NCI-H128 (cell line): ENCODE measurements around the gene PTX3.

ENCODE experiments used
- DNase-seq: peaks from one replicate; lab custom pipeline; 2025; ENCODE audit not compliant: unreplicated experiment; lab: John Stamatoyannopoulos, UW

PTX3 gene

DNA sequence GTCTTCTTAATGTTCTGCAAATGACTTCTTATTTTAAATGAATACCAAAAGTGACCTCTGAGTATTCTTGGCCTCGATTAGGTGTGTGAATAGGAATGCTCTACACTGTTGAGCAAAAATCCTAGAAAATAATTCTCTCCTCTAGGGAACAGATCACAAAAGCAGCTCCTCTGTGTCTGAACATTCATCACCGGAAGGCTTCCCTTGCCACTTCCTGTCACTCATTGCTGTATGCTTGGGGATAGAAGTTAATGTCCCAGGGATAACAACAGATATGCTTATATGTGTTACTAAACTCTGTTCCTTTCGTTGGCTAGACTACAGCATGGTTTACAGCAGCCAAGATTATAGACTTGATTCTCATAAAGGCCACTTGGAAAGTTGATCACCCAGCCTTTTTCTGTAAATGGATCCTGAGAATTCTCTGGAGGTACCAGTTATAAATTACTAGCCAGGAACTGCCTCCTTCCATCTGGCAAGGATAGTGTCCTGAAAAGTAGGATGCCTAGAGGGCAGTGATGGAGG lies 16.0 kb upstream of the PTX3 start:
- DNase-seq: no peak

DNA sequence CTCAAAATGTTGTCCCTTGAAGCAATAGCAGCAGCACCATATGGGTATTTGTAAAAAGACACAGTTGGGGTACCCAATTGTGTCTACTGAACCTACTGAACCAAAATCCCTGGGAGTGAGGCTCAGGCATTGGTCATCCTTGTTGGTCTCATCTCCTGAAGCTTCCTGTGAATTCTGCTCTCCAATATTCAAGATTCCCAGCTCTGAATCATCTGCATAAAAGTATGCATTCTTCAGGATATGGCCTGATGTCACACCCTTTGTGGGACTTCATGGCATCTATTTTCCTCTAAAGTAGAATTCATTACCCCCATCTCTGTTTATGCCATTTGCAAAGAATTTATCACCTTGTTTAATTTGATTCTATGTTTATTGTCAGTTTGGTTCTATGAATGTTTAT lies 13.3 kb upstream of the PTX3 start:
- no peak for DNase-seq

DNA sequence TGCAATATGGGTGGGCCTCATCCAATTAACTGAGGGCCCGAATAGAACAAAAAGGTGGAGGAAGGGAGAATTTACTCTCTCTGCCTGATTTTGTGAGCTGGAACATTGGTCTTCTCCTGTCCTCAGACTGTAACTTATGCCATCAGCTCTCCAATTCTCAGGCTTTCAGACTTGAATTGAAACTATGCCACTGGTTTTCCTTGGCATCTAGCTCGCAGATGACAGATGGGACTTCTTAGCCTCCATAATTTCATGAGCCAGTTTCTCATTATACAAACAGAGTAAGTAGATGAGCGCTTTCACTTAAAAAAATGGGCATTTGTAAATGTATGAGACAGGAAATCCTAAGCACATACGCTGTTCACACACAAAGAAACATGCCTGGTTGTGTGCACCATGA lies 8.7 kb upstream of the PTX3 start:
- DNase-seq: no peak

DNA sequence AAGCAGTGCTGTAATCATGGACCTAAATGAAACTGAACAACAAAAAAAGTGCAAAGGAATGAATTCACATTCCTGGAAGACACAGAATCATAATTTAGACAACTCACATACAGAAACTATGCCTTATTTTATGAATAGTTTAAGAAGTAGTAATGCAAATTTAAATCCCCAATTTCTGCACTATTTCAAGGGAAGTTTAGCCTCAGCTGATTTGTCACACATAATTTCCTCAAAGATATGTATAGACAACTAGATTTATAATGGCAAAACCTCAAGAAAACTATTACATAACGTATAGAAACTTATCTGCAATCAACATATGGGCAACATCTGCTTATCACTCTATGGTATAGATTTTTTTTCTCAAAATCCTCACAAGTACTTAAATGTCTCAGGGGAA lies 7.8 kb upstream of the PTX3 start:
- DNase-seq: no peak

DNA sequence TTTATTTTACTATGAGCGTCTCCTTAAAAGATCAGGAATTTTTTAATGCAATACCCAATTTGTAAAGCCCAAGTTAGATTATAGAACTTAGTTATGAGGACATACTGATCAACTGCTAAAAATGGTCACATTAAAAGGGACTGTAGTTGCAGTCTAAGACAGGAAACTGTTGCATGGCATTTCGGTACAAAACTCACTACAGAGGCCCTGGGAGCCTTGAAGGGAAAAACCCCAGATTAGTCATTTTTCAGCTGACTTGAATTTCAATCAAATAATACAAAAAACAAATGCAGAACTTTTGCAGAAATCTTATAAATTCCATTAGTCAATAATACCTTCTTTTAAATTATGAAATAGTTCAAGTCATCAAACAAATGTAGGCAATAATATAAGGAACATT lies 6.9 kb upstream of the PTX3 start:
- DNase-seq: no peak

DNA sequence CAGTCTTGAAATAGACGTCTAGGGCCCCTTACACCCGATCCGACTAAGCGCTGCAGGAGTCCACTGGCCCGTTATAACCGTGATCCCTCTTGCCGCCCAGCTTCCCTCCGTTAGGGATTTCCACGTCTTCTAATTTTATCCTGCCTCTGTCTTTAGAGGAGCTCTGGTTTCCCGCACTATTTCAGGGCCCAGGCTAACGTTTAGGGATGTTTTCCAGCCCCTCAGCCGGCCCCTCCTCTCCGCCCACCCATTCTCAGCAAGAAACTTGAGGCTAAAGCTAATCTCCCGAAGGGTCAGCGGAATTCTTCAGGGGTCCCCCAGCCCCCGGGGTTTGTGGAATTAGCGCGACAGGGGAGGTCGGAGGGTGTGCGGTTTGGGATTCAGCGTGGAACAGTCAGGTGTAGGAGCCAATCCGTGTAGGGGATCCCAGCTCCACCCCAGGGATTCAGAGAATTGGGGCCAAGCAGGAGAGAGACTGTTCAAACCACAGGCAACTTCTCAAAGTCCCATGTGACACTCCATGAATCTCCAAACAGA lies 1.6 kb downstream of the PTX3 start:
- DNase-seq: no peak

DNA sequence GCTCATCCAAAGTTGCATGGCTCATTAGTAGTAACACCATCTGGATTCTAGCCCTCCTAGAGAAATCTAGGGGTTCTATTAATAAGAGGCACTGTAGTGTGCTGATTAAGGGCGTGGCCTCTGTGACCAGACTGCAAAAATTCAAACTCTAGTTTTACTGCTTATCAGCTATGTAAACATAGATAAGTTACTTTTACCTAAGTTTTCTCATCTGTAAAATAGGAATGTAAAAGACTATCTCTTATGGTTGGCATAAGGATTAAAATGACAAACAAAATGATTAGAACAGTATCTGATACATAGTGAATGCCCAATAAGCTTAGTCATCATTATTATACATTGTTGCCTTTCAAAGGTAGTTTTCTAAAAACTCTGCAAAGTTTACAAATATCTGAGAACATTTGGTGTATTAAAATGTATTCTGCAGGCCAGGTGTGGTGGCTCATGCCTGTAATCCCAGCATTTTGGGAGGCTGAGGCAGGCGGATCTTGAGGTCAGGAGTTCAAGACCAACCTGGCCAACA lies 4.5 kb downstream of the PTX3 start:
- no peak for DNase-seq

DNA sequence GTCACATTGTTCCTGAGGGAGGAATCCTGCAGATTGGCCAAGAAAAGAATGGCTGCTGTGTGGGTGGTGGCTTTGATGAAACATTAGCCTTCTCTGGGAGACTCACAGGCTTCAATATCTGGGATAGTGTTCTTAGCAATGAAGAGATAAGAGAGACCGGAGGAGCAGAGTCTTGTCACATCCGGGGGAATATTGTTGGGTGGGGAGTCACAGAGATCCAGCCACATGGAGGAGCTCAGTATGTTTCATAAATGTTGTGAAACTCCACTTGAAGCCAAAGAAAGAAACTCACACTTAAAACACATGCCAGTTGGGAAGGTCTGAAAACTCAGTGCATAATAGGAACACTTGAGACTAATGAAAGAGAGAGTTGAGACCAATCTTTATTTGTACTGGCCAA lies 6.1 kb downstream of the PTX3 start:
- no peak for DNase-seq

DNA sequence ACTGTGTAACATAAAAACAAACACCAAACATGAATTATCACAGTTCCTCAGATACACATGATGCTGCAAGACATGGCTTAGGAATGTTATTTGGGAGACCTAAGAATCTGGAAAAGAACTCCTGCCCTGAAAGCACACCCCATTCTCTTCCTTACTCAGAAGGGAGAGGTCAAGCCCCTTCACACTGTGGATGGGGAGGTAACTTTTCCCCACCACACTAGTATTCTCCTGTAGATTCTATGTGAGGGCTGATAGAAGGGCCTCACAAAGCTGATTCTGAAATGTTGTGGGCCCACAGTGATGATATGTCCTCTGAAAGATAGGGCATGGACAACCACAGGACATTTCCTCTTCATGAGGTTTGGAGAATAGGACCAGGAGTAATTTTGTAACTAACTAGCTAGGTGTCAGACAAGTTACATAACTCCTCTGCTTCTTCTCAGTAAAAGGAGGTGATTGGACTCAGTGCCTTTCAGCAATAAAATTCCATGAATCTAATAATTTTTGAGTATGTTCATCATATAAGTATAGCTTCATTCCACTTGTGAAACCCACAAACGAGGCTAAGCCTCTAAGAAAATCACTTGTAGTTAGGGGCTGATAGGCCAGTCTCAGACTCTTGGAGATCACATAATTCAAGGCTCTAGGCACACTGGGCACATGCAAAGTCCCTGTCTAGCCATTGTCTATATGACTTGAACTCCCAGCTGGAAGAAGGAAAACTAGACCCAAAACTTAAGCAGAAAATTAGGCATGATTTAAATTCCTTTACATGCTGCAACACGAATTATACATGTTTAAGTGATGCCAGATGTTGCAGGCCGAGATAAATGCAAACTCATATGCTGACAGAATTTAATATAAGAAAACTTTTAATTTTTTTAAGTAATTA lies 7.5 kb downstream of the PTX3 start:
- DNase-seq: no peak

DNA sequence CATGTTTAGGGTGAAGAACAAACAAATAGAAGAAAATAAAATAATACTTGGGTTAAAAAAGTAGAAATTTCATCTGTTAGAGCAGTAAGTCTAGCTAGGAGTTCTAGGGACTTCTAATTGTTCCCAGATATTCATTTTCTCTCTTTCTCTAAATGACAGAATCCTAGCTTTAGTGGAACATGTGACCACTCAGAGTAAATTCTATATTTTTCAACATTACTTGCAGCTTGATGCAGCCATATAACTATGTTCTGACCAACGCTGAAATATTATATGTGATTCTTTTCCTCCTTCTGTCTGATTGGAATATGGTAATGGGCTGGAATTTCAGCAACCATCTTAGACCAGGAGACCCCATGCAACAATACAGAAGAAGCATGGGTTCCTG lies 8.1 kb downstream of the PTX3 start:
- DNase-seq: no peak

DNA sequence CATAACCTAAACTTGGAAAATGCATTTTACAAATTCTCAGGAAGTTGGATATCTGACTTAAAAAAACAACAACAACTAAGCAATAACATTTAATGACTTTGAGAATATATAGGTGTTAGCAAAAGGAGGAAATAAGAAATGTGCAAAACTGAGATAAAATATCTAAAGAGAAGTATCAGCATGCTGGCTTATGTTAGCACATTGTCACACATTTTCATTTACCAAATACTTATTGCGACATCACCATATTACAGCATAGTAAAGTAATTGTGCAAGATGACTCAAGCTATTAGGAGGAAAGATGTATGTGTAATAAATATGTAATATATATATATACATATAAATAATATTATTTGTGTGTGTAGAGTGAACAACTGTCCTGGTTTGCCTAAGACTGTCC lies 9.2 kb downstream of the PTX3 start:
- no peak for DNase-seq

DNA sequence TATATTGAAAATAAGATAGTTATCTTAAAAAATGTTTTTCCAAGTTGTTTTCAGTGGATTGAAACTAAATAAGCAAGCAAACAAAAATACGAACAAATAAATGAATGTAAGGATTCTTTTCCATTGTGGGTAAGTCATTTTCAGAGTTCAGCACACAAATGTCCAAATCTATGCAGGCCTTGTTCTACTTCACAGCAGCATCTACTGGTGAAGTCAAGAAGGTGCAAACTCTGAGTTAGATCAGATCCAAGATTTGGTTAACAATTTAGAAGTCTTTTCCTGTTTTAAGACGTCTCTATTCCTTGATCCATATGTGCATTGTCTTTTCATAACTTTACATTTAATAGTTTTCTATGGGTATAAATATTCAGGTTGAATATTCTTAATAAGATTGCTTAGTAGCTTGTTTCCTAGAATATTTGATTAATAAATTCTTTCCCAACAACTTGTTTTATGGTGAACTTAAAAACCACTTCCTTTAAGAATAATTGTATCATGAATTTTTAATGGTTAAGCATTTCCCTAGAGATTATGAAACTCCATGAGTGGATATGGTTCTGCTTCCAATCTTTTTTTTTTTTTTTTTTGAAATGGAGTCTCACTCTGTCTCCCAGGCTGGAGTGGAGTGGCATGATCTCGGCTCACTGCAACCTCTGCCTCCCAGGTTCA lies 10.5 kb downstream of the PTX3 start:
- DNase-seq: no peak

DNA sequence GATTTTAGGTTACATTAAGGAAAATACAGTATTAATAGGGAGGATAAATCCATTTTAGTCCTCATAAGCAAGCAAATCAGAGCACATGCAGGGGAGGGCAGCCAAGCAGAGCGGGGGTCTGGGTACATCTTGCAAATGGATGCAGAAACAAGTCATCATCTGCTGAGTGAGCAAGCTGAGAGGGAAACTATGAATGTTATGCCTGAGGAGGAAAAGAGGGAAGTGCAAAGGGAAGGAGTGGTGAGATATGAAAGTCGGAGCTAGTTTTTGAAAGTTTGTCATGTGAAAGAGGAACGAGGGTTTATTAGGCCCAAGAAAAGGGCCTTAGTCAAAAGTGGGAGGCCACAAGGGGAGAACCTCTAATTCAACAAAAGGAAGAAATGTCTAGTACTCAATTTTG lies 15.4 kb downstream of the PTX3 start:
- DNase-seq: no peak

DNA sequence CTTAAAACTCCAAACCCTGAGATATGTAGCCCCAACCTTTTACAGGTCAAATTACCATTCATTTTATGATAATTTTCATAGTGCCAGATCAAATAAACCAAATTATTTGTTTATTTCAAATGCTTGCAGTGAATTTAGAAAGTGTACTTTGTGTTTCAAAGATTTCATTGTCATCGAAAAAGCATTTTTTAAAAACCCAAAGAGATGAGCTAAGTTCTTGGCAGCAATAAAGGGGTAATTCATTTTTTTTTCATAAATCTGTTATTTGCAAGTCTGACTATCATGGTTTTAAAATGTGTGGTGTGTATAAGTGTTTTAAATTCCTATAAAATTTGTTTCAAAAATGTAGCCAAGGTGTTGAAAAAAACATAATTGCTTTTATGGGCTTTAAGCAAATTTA lies 17.2 kb downstream of the PTX3 start:
- no peak for DNase-seq

DNA sequence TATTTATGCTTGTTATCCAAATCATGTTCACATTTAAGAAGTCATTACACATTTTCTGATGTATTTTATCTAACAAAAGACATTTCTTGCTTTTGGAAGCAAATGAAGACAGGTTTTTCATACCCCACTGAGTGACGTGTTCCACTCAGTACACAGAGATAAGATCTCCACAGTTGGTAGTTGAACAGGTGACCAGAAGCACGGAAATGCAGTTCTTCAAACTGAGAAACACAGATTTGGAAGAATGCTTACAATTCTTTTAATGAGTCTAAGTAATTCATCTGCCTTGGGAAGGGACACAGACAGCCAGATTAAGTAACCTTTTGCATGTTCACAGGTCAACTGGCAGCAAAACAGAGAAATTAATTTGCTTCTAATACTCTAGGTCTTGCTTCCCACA lies 23.1 kb downstream of the PTX3 start:
- no peak for DNase-seq

DNA sequence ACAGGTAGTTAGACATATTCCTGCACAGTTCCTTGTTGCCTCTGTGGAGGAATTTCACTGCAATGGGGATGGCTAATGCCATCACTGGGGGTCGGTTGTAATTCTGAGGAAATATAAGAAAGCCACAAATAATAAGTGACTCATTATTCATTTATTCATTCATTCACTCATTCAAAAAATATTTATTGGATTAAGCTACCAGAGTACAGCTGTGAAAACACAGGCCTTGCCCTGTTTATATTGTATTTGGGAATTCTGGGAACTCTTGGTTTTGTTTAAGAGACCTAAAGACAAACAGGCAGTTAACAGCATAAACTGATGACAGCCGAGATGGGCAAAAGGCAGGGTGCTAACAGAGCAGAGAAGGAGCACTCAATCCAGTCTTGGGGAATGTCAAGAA lies 23.6 kb downstream of the PTX3 start:
- no peak for DNase-seq

DNA sequence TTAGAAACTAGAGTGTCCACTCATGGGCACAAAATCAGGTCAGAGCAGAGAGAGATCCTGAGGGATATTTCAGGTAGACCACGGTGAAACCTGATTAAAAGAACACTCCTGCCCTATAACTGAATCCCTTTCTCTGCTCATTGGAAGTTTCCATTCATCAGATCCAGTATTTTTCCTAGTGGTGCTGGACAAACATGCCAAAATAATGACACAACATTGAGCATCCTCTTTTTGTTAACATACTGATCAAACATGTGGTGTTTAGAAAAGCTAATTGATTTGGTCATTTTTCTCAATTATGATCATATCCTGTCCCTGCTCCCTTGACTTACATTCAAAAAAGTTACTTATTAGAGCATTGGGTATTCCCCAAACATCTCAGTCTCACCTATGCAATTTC lies 27.2 kb downstream of the PTX3 start:
- DNase-seq: no peak

DNA sequence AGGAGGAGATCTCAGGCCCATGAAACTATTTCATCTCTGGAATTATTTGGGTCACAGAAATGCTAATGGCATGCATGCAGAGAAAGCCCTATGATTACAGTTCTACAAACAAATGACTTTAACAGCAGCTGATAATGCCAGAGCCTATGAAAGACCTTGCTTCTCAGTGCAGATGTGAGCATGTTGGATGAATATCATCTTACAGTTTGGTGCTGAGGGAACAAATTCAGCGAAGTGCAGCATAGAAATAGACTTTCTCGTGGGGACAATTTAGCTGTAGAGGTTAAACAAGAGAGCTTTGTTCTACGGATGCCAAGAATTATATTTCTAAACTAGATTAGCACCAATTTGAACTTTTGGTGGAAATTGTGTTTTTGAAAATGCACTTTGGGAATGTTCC lies 27.7 kb downstream of the PTX3 start:
- no peak for DNase-seq

DNA sequence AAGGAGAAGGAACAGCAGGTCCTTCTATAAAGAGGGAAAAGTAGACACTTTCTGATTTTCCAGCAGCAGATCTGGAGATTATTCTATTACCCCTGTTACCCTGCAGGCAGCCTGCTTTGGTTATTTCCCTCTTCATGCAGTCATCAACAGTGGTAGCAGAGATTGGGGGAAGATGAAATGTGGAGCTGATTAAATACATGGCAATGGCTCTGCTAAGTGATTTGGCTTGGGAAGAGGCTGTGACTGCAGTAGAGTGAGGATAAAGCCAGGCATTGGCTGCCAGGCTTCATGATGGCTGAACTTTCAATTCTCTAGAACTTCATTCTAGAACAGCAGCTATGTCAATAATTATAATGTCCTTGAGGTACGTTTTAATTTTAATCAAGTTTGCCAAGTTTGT lies 29.1 kb downstream of the PTX3 start:
- DNase-seq: no peak

DNA sequence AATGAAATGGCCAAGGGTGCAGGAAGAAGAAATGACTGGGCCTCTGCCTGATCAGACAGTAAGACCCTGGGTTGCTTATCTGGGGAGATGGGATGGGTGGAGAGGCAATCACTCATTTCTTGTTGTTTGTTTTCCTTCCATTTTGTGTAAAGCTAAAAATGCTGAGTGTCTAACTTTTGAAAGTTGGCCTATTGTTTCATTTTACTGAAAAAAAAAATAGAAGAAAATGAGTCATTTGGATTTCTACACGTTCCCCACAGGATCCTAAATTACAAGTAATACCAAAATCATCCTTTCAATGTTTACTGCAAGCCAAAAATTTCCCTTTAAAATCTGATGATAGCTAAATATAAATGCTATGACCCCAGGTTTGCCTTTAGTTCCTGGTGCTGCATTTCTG lies 30.6 kb downstream of the PTX3 start:
- DNase-seq: no peak

DNA sequence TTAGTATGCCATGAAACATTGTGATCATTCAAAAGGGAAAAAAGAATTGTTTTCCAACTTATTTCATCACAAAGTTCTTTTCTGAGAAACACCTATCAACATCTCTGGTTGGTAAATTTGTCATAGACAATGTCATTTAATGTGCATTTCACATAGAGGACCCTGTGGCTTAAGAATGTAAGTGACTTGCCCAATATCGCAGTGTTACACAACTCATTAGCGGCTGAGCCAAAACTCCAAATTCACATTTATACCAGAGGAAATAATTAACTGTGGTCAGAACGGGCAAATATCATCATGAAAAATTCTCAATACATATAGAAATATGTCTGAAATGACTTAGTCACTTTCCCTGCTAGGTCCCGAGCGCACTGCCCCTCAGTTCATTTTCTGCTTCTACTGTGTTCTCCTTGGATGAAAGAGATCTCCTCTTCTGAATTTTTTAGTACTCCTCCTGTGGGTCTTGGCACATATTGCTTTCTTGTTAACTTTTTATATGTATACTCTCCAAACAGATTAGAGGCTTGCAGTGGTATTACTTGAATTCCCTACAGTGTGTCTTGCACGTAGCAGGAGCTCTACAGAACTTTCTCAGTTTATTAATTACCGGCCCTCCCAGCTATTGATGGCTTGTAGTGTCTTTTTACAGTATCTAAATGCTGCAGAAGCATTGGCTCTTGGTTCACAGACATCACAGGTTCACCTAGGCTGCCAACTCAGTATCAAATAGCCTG lies 33.1 kb downstream of the PTX3 start:
- no peak for DNase-seq
